Vagina (tissue), 2 donors: ENCODE results near the gene CERS5.

Experiments
- POLR2A ChIP-seq, 2 donors: fragments of 450-650 bp; IDR thresholded peaks; one replicate each; pipeline ENCODE4 v1.6.1; 2017; ENCODE audit warnings: antibody characterized with exemption in 2 of 2, mild to moderate bottlenecking in 2 of 2, moderate library complexity in 2 of 2
- POLR2AphosphoS5 ChIP-seq, 2 donors: sonication (generic); formaldehyde crosslinking; IDR thresholded peaks; one replicate each; pipeline ENCODE4 v1.9.0; 2017; ENCODE audit warnings: antibody characterized with exemption in 2 of 2, mild to moderate bottlenecking in 2 of 2, low read depth in 1 of 2; ENCODE audit not compliant: insufficient read depth in 1 of 2
- TF ChIP-seq, protein P1 (sequence below), 3 experiments: fragments of 450-650 bp in 2 of 3; fragments of 200-600 bp in 1 of 3; sonication (generic) in 1 of 3; IDR thresholded peaks; one replicate each; pipeline ENCODE4 v1.5.1; 2017 to 2019; ENCODE audit warnings: antibody characterized with exemption in 3 of 3, mild to moderate bottlenecking in 2 of 3, moderate library complexity in 2 of 3

GRCh38 chr12:50090391-50090790, 76.8 kb downstream of the CERS5 start:
- TF ChIP-seq, protein P1, sequence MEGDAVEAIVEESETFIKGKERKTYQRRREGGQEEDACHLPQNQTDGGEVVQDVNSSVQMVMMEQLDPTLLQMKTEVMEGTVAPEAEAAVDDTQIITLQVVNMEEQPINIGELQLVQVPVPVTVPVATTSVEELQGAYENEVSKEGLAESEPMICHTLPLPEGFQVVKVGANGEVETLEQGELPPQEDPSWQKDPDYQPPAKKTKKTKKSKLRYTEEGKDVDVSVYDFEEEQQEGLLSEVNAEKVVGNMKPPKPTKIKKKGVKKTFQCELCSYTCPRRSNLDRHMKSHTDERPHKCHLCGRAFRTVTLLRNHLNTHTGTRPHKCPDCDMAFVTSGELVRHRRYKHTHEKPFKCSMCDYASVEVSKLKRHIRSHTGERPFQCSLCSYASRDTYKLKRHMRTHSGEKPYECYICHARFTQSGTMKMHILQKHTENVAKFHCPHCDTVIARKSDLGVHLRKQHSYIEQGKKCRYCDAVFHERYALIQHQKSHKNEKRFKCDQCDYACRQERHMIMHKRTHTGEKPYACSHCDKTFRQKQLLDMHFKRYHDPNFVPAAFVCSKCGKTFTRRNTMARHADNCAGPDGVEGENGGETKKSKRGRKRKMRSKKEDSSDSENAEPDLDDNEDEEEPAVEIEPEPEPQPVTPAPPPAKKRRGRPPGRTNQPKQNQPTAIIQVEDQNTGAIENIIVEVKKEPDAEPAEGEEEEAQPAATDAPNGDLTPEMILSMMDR (IDR thresholded peaks at IDR 0.05), result no peak
- no peak for TF ChIP-seq POLR2A (IDR thresholded peaks at IDR 0.05)
- TF ChIP-seq POLR2AphosphoS5 (IDR thresholded peaks at IDR 0.05; ENCODE audit: insufficient read depth in 1 of 2, low read depth in 1 of 2), result no peak
